Glomerular visceral epithelial cell (primary cell): ENCODE measurements around the gene SUCO.
"Not testable (repeated sequence)": the region's sequence is repeated elsewhere in the genome, so short reads cannot be mapped to it uniquely, and the experiment has no call there.

Source experiments
- DNase-seq: peaks from one replicate; pipeline ENCODE4 v3.0.0-alpha.2; 2016; ENCODE audit errors: extremely low spot score

The SUCO gene

GRCh38 chr1:172609528-172609927 lies 76.6 kb downstream of the SUCO start:
- DNase-seq: peak; percentile 28

- no peak for DNase-seq
Observed at GRCh38 chr1:172612478-172612877, 79.5 kb downstream of the SUCO start.

GRCh38 chr1:172613294-172613693 lies 80.3 kb downstream of the SUCO start:
- DNase-seq: no peak

- no peak for DNase-seq
Observed at GRCh38 chr1:172616195-172616594, 83.2 kb downstream of the SUCO start.

GRCh38 chr1:172616636-172617035 lies 83.7 kb downstream of the SUCO start:
- no peak for DNase-seq

GRCh38 chr1:172620603-172621002 lies 87.7 kb downstream of the SUCO start:
- not testable (repeated sequence) for DNase-seq

GRCh38 chr1:172622541-172622940 lies 89.6 kb downstream of the SUCO start:
- no peak for DNase-seq

- DNase-seq: no peak
Observed at GRCh38 chr1:172623748-172624147, 90.8 kb downstream of the SUCO start.

GRCh38 chr1:172626845-172627244 lies 93.9 kb downstream of the SUCO start:
- no peak for DNase-seq

GRCh38 chr1:172627702-172628101 lies 94.8 kb downstream of the SUCO start:
- no peak for DNase-seq

GRCh38 chr1:172628401-172628800 lies 95.5 kb downstream of the SUCO start:
- no peak for DNase-seq

- no peak for DNase-seq
Observed at GRCh38 chr1:172629170-172629569, 96.2 kb downstream of the SUCO start.

GRCh38 chr1:172629638-172630037 lies 96.7 kb downstream of the SUCO start:
- DNase-seq: no peak

- peak; percentile 23 for DNase-seq
Observed at GRCh38 chr1:172630056-172630818, 97.3 kb downstream of the SUCO start.

- peak; percentile 31 for DNase-seq
Observed at GRCh38 chr1:172630868-172631267, 97.9 kb downstream of the SUCO start.

- DNase-seq: peak; percentile 88
Observed at GRCh38 chr1:172637522-172637921, 104.6 kb downstream of the SUCO start.

- no peak for DNase-seq
Observed at GRCh38 chr1:172638249-172638648, 105.3 kb downstream of the SUCO start.

GRCh38 chr1:172638885-172639831 lies 106.2 kb downstream of the SUCO start:
- DNase-seq: peak; percentile 94

GRCh38 chr1:172640111-172640510 lies 107.2 kb downstream of the SUCO start:
- DNase-seq: peak; percentile 22

GRCh38 chr1:172641492-172641891 lies 108.5 kb downstream of the SUCO start:
- DNase-seq: no peak

- peak; percentile 73 for DNase-seq
Observed at GRCh38 chr1:172642970-172643369, 110.0 kb downstream of the SUCO start.

GRCh38 chr1:172646653-172647052 lies 113.7 kb downstream of the SUCO start:
- DNase-seq: no peak

- DNase-seq: no peak
Observed at GRCh38 chr1:172647110-172647564, 114.2 kb downstream of the SUCO start.
